ENCODE data around the gene APBA3.

Gene APBA3

DNA sequence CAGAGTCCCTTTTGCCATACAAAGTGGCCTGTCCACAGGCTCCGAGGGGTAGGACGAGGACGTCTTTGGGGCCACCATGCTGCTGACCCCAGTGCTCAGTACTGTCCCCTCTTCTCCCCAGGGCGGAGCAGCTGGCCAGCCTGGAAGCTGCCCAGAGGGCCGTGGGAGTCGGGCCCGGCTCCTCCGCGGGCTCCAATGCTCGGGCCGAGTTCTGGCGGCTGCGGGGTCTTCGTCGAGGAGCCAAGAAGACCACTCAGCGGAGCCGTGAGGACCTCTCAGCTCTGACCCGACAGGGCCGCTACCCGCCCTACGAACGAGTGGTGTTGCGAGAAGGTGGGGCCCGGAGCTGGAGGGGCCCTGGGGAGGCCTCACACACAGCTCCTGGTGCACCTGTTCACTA is 21.1 kb downstream of the APBA3 start:
- no peak overlapping the region for H3K4me3 ChIP-seq (ENCODE audit: low read depth, low read length)
- TF ChIP-seq, protein P1, sequence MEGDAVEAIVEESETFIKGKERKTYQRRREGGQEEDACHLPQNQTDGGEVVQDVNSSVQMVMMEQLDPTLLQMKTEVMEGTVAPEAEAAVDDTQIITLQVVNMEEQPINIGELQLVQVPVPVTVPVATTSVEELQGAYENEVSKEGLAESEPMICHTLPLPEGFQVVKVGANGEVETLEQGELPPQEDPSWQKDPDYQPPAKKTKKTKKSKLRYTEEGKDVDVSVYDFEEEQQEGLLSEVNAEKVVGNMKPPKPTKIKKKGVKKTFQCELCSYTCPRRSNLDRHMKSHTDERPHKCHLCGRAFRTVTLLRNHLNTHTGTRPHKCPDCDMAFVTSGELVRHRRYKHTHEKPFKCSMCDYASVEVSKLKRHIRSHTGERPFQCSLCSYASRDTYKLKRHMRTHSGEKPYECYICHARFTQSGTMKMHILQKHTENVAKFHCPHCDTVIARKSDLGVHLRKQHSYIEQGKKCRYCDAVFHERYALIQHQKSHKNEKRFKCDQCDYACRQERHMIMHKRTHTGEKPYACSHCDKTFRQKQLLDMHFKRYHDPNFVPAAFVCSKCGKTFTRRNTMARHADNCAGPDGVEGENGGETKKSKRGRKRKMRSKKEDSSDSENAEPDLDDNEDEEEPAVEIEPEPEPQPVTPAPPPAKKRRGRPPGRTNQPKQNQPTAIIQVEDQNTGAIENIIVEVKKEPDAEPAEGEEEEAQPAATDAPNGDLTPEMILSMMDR (IDR thresholded peaks at IDR 0.05; ENCODE audit: low read depth, low read length): no peak

DNA sequence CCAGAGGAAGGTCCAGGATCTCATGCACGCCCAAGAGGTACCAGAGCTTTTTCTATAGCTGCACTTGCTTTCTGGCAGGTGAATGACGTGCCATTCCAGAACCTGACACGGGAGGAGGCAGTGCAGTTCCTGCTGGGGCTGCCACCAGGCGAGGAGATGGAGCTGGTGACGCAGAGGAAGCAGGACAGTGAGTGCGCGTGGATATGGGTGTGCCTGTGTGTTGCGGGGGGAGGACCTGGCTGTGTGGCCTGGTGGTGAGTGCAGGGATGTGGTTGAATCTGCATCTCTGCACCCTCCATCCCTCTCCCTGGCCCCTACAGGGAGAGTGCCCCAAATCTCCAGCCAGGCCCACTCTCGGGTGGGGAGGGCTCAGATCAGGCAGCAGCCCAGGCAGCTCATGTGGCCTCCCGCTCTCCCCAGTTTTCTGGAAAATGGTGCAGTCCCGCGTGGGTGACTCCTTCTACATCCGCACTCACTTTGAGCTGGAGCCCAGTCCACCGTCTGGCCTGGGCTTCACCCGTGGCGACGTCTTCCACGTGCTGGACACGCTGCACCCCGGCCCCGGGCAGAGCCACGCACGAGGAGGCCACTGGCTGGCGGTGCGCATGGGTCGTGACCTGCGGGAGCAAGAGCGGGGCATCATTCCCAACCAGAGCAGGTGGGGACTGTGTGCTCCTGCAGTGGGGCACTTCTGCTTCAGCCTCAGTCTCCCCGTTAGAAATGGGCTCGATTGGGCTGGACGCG is 22.8 kb downstream of the APBA3 start:
- H3K4me3 ChIP-seq (ENCODE audit: low read depth, low read length): no peak overlapping the region
- TF ChIP-seq, protein P1 (IDR thresholded peaks at IDR 0.05; ENCODE audit: low read depth, low read length): no peak

DNA sequence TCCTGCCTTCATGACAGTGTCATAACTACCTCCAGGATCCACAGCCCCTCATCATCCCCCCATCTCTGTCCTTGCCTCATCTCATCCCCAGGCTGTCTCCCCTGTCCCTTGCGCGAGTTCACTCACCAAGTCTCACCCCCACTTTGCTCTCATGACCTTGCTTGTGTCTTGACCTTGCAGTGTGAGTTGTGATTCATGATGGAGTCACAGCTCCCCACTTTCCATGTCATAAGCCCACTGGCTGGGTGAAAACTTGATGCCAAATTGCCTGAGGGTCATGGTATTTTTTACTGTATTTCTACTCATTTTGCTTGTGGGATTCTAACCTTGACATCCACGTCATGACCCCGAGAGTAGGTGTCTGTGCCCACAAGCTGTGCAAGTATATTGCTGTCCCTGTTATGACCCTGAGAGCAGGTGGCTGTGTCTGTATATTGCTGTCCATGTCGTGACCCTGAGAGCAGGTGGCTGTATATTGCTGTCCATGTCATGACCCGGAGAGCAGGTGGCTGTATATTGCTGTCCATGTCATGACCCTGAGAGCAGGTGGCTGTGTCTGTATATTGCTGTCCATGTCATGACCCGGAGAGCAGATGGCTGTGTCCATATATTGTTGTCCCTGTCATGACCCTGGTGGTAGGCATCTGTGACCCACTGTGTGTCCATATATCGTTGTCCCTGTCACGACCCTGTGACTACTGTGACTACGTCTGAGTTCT is 23.8 kb downstream of the APBA3 start:
- TF ChIP-seq, protein P1 (IDR thresholded peaks at IDR 0.05; ENCODE audit: low read depth, low read length): no peak
- H3K4me3 ChIP-seq (ENCODE audit: low read depth, low read length): no peak overlapping the region

DNA sequence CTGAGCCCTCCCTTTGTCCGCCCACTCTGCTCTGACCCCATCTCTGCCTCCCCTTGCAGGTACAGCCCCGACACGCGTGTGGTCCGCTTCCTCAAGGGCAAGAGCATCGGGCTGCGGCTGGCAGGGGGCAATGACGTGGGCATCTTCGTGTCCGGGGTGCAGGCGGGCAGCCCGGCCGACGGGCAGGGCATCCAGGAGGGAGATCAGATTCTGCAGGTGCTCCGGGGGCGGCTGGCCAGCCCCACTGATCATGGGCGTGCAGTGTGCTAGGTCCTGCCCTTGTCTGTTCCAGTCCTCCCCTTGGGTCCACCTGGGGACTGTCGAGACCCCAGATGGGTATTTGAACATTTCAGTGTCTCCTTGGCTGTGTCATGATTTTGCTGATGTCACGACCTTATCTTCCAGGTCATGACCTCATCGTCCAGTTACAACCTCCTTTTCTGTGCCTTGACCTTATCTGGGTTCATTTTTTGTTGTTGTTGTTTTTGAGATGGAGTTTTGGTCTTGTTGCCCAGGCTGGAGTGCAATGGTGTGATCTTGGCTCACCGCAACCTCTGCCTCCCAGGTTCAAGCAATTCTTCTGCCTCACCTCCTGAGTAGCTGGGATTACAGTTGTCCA is 25.3 kb downstream of the APBA3 start:
- H3K4me3 ChIP-seq (ENCODE audit: low read depth, low read length): no peak overlapping the region
- TF ChIP-seq, protein P1 (IDR thresholded peaks at IDR 0.05; ENCODE audit: low read depth, low read length): no peak

DNA sequence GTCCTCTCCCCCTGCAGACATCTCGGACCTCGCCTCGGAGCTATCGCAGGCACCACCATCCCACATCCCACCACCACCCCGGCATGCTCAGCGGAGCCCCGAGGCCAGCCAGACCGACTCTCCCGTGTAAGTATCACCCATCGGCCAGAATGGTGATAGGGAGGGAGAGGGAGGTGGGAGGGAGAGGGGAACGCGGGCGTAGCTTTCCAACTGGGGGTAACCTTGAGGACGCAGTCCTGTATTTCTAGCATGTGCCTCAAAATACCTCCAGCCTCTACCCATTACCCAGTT is 27.2 kb downstream of the APBA3 start:
- TF ChIP-seq, protein P1 (IDR thresholded peaks at IDR 0.05; ENCODE audit: low read depth, low read length): no peak
- no peak overlapping the region for H3K4me3 ChIP-seq (ENCODE audit: low read depth, low read length)

DNA sequence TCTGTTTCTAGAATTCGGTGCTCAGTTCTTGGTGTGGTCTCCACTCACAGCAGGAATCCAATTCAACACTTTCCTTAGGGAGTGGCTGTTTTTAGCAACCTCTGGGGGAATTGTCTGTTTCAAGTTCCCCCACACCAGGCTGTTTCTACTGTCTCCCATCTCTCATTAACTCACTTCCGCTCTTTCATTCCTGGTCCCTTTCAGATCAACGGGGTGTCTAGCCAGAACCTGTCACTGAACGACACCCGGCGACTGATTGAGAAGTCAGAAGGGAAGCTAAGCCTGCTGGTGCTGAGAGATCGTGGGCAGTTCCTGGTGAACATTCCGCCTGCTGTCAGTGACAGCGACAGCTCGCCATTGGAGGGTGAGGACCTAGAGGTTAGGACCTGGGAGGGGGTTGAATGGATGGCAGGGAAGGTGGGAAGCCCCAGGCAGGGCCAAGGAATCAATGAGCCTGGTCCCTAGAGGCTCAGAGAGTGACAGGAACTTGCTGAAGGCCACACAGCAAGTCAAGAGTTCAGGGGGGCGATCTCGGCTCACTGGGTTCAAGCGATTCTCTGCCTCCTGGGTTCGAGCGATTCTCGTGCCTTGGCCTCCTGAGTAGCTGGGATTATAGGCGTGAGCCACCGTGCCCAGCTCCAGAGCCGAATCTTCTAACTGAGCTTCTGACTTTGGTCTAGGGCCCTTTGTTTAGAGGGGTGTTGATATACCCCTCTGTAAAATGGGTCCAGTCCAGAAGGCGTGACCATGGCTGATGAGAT is 27.8 kb downstream of the APBA3 start:
- TF ChIP-seq, protein P1 (IDR thresholded peaks at IDR 0.05; ENCODE audit: low read depth, low read length): no peak
- H3K4me3 ChIP-seq (ENCODE audit: low read depth, low read length): no peak overlapping the region

Measured in WI38 (cell line).